ENCODE data around the gene PPP1R13B.

DNA sequence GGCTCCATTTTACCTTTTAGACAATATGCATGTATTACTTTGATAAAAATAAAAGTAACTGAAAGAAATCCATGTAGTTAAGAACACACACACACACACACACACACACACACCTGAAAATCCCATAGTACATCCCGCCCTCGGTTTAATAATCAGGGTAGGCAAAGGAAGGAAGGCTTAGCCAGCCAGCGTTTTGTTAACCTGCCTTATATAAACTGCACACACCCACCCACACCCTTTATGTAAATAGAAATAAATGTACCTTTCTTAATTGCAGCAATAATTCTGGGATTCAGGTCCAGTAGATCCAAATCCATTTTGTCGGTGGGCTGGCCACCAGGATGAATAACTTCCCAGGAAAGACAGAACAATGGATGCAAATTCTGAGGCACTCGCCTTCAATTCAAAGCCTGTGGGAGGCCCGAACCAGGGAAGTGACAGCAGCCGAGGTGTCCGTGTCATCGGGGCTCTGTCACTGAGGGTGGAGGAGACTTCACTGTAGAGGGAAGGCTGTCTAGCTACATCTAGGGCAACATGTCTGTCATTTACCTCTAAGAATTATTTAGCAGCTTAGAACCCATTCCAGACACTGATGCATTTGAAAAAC is 136.5 kb downstream of the PPP1R13B start:
- TF ChIP-seq, protein P1, sequence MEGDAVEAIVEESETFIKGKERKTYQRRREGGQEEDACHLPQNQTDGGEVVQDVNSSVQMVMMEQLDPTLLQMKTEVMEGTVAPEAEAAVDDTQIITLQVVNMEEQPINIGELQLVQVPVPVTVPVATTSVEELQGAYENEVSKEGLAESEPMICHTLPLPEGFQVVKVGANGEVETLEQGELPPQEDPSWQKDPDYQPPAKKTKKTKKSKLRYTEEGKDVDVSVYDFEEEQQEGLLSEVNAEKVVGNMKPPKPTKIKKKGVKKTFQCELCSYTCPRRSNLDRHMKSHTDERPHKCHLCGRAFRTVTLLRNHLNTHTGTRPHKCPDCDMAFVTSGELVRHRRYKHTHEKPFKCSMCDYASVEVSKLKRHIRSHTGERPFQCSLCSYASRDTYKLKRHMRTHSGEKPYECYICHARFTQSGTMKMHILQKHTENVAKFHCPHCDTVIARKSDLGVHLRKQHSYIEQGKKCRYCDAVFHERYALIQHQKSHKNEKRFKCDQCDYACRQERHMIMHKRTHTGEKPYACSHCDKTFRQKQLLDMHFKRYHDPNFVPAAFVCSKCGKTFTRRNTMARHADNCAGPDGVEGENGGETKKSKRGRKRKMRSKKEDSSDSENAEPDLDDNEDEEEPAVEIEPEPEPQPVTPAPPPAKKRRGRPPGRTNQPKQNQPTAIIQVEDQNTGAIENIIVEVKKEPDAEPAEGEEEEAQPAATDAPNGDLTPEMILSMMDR (IDR thresholded peaks at IDR 0.05), result no peak
- TF ChIP-seq POLR2A (IDR thresholded peaks at IDR 0.05), result no peak

Measured in adrenal gland (tissue), 5 donors.